Heart right ventricle (tissue), 16 donors: Measurements from ENCODE around the gene P4HA2. TPM values are rescaled to one million over a fixed set of nuclear protein-coding genes. Genes with fewer than 3 reads are reported as not detected.

Experiments used
- ATAC-seq, 8 donors: fragments of 200-7000 bp; cut with Tn5 transposase; one replicate each; pipeline ENCODE4 v1.9.1; 2020; ENCODE audit warnings: mild to moderate bottlenecking in 8 of 8, moderate library complexity in 8 of 8, moderate number of reproducible peaks in 1 of 8
- DNase-seq, 2 donors: peaks; one replicate each; pipeline ENCODE4 v3.0.0-alpha.2; 2020
- H3K27ac ChIP-seq, 10 donors: fragments of 200-600 bp; sonication (generic) in 2 of 10; one replicate each; pipeline versions ENCODE4 v1.5.0 to v1.8.0; 2020 to 2022; ENCODE audit warnings: mild to moderate bottlenecking in 3 of 10
- H3K27me3 ChIP-seq, 7 donors: fragments of 200-600 bp; one replicate each; pipeline ENCODE4 v1.8.0; 2021 to 2022; ENCODE audit warnings: mild to moderate bottlenecking in 2 of 7
- H3K36me3 ChIP-seq, 9 donors: fragments of 200-600 bp; sonication (generic) in 1 of 9; one replicate each; pipeline versions ENCODE4 v1.5.0 to v1.8.0; 2020 to 2022; ENCODE audit warnings: mild to moderate bottlenecking in 2 of 9
- H3K4me1 ChIP-seq, 9 donors: fragments of 200-600 bp; sonication (generic) in 1 of 9; one replicate each; pipeline versions ENCODE4 v1.5.0 to v1.8.0; 2020 to 2022; ENCODE audit warnings: mild to moderate bottlenecking in 4 of 9
- H3K4me3 ChIP-seq, 10 donors: fragments of 200-600 bp; sonication (generic) in 2 of 10; one replicate each; pipeline versions ENCODE4 v1.5.0 to v1.8.0; 2020 to 2022; ENCODE audit warnings: mild to moderate bottlenecking in 7 of 10, moderate library complexity in 2 of 10
- H3K9me3 ChIP-seq, 11 donors: fragments of 200-600 bp in 10 of 11; sonication (generic) in 2 of 11; one replicate each; pipeline versions ENCODE4 v1.5.0 to v1.8.0; 2013 to 2022; ENCODE audit warnings: mild to moderate bottlenecking in 2 of 11, control low read depth in 1 of 11, moderate library complexity in 1 of 11
- CTCF ChIP-seq, 9 donors: fragments of 200-600 bp; sonication (generic) in 2 of 9; IDR thresholded peaks; one replicate each; pipeline versions ENCODE4 v1.5.0 to v1.8.0; 2021 to 2022; ENCODE audit warnings: antibody characterized with exemption in 9 of 9, mild to moderate bottlenecking in 5 of 9, moderate library complexity in 1 of 9
- WGBS, 2 donors: extraction: QIAGEN DNeasy Blood & Tissue Kit; methylation state at CpG; one replicate each; pipeline ENCODE4 v1.1.7; 2013; ENCODE audit warnings: inconsistent platforms in 1 of 2; 5-methylcytosine and 5-hydroxymethylcytosine counted together
- intact Hi-C, 10 donors: fragments of 100-400 bp; cut with DNase I; formaldehyde crosslinking; loops; one replicate each; pipeline versions ENCODE4 v1.11.1 to v1.14.2; 2022
- polyA plus RNA-seq, 2 donors: library from polyadenylated mRNA; stranded (reverse); fragments of 200-250 nt; gene quantifications; one replicate each; pipeline ENCODE4 v1.2.3, GENCODE V29; 2013
- total RNA-seq, 10 donors: library from RNA; stranded (reverse); fragmentation: NEBNext Ultra II Directional in 3 of 10; extraction: Animal tissue kit (Norgen Biotek cat#: 25700) in 3 of 10; gene quantifications; one replicate each; pipeline versions ENCODE4 v1.2.1 to v1.2.4, GENCODE V29; 2021 to 2023
- donor health status: Arrhythmogenic right ventricular cardiomyopathy.
- donor health status: ischemic (EF 13 %, LVEDD 7.1; RV severe dilation, severe dysfunction).
- donor health status: healthy with polysubstance abuse.
- donor health status: DM: no; HTN: yes; CAD: no.
- donor health status: DM: no; HTN: no; CAD: no.
- donor health status: ischemic (EF 25% LVEDD 6.9; RV normal size, moderate dysfunction).
- donor health status: ischemic (EF 25% LVEDD 5.7; RV mildly dilated, moderate dysfunction).
- donor health status: healthy.
- donor health status: DM: yes; HTN: yes; CAD: no.
- donor health status: Ischemic cardiomyopathy.
- donor health status: ischemic (EF 35%, LVEDD 5.7; RV mildly dilated, moderate dysfunction).
- donor health status: nonischemic (EF 11% LVEDD 7.7; RV severe dilation, severe dysfunction).
- donor health status: DM: yes; HTN: yes; CAD: no.
- donor health status: PGD.
- donor health status: ischemic (EF 29% LVEDD 5.4; RV normal size, mild dysfunction).
- donor health status: nonischemic (EF 23%, LVEDD 6.1; RV moderate dilation, normal function).

P4HA2 gene
- total and polyA plus RNA-seq, 12 donors, result 27.2 to 97.0 (median 52.4) TPM

DNA sequence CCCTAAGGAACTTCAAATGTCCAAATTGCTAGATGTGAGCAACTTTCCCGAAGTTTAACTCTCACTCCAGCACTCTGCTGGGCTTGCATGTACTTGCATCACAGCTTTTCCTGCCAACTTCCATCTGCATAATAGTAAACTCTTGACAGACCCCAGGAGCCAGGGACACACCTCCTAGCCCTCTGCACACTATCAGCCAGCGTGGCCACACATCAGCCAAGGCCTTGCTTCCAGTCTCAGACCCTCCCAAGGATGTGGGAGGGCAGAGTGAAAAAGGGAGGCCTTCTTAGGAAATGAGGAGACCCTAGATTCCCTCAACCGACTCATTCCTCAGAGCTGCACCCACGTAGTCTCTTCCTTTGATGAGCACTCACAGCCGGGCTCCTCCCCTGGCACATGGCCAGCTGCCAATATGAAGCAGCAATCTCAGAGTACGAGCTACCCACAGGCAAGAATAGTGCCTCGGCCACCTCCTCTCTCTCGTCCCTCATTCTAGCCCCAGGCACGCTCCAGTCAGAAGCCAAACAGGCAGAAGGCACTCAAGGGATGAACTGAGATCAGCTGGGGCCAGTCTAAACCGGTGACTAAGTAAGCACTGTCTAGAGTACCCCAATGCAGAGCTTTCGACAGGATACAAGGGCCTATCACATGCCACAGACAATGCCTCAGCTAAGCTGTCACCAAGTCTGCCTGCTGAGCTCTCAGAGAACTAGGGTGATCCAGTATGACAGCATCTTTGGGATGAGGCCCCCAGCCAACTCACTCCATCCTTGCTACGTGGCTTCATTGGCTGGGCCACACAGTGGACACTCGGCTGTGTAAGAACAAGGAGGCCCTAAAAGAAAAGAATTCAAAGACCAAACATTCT lies 2.3 kb downstream of the P4HA2 start:
- intact Hi-C loops, result loop anchor here in 3 of 10 donors (5.0 kb wide), 3 partner anchors 33 to 67 kb away; partner anchors contain the start of gene SLC22A4 (in 2 of the 3)
- 28 to 37% methylated on average over 13 of the region's 13 CpGs for WGBS, 2 donors
- Histone ChIP-seq H3K27me3 (peaks cover 0 to 16% (median 0%) of the 10 kb centered on the region in 7 donors), H3K4me3 (peak overlapping the region in 3 of 10 donors; percentile 72 to 87 (median 76)), H3K36me3 (no peaks in the 10 kb centered on the region), H3K4me1 (peaks cover 33 to 85% (median 66%) of the 10 kb centered on the region in 9 donors), H3K9me3 (no peaks in the 10 kb centered on the region), H3K27ac (peak overlapping the region in 9 of 10 donors; percentile 20 to 99 (median 95))
- DNase-seq, result peak; percentile 47 to 53
- ATAC-seq, result peak in 6 of 8 donors; percentile 2 to 31 (median 21)
- no peak for TF ChIP-seq CTCF (IDR thresholded peaks at IDR 0.05)

DNA sequence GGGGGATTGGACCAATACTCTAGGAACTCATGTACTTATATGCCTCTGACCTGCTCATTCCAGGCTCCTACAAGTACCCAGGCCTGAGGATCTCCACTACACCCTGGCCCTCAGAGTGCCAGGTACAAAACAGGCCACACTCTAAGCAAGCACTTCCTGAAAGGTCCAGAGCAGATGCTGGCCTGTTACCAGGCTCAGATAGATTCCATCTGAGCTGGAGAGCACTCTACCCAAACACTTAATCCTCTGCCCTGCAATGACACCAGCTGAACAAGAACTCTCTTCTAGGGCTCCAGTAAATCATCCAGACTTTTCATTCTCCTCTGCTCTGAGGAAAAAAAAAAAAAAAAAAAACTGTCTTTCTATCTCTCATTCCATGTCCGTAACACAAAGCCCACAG lies 2.9 kb downstream of the P4HA2 start:
- Histone ChIP-seq H3K36me3 (no peaks in the 10 kb centered on the region), H3K27ac (peak overlapping the region in 8 of 10 donors; percentile 90 to 99 (median 95)), H3K27me3 (peaks cover 0 to 16% (median 0%) of the 10 kb centered on the region in 7 donors), H3K9me3 (no peaks in the 10 kb centered on the region), H3K4me1 (peaks cover 38 to 92% (median 72%) of the 10 kb centered on the region in 9 donors), H3K4me3 (peak overlapping the region in 1 of 10 donors; percentile 16)
- 52 to 56% methylated on average over 1 of the region's 1 CpG for WGBS, 2 donors
- TF ChIP-seq CTCF (IDR thresholded peaks at IDR 0.05), result no peak
- peak in 1 of 2 donors; percentile 2 for DNase-seq
- intact Hi-C loops, result loop anchor here in 3 of 10 donors (5.0 kb wide), 3 partner anchors 32 to 68 kb away; partner anchors contain the start of gene SLC22A4 (in 2 of the 3)
- ATAC-seq, result no peak

DNA sequence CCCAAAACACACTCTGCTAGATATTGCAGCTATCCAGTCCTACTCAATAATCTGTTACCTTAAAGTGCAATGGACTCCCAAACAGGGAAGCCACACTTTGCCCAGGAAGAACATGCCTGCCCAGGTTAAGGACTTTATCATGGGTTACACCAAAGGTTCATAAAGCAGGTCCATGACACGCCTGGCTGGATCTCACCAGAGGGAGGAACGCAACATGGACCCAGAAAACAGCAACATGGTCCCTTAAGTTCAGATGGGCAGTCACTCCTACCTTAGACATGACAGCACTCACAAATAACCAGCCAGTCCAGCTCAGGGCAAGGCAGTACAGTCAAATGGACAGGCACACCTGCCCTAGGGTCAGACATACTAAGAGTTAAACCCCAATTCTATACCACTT lies 3.8 kb downstream of the P4HA2 start:
- 98 to 100% methylated on average over 2 of the region's 2 CpGs for WGBS, 2 donors
- no peaks in the 10 kb centered on the region for H3K9me3 ChIP-seq
- no peak overlapping the region for H3K4me3 ChIP-seq
- DNase-seq, result no peak
- peak overlapping the region in 5 of 10 donors; percentile 90 to 98 (median 95) for H3K27ac ChIP-seq
- H3K4me1 ChIP-seq, result peaks cover 38 to 96% (median 77%) of the 10 kb centered on the region in 9 donors
- ATAC-seq, result no peak
- H3K36me3 ChIP-seq, result peaks cover 0 to 8% (median 0%) of the 10 kb centered on the region in 9 donors
- intact Hi-C loops, result no loop called here
- TF ChIP-seq CTCF (IDR thresholded peaks at IDR 0.05), result no peak
- peaks cover 0 to 16% (median 0%) of the 10 kb centered on the region in 7 donors for H3K27me3 ChIP-seq

- H3K36me3 ChIP-seq, result peaks cover 0 to 19% (median 0%) of the 10 kb centered on the region in 9 donors
- no peak for ATAC-seq
- TF ChIP-seq CTCF (IDR thresholded peaks at IDR 0.05), result no peak
- no peak for DNase-seq
- H3K27me3 ChIP-seq, result peaks cover 0 to 11% (median 0%) of the 10 kb centered on the region in 7 donors
- H3K4me1 ChIP-seq, result peaks cover 36 to 98% (median 80%) of the 10 kb centered on the region in 9 donors
- intact Hi-C loops, result no loop called here
- H3K4me3 ChIP-seq, result no peak overlapping the region
- no peaks in the 10 kb centered on the region for H3K9me3 ChIP-seq
- peak overlapping the region in 8 of 10 donors; percentile 56 to 80 (median 63) for H3K27ac ChIP-seq
- WGBS, 2 donors, result 89 to 90% methylated on average over 3 of the region's 3 CpGs
Observed at GRCh38 chr5:132222649-132223038, 5.0 kb downstream of the P4HA2 start.
